ENCODE results near the gene ZFAND4. TPM values are rescaled to one million over a fixed set of nuclear protein-coding genes. Genes with fewer than 3 reads are reported as not detected.

Gene ZFAND4
- total and polyA plus RNA-seq, 2 experiments from 2014 or later: 7.4 to 30.3 TPM

- Histone ChIP-seq H3K4me1 (ENCODE audit: insufficient read depth) (peaks cover 10% of the 10 kb centered on the region; the same call in 1 of the 2 replicates), H3F3A (replicated peaks; ENCODE audit: low read depth) (no peaks in the 10 kb centered on the region), H4K20me1 (replicated peaks; ENCODE audit: insufficient read depth) (no peaks in the 10 kb centered on the region), H3K27me3 (ENCODE audit: insufficient read depth) (no peaks in the 10 kb centered on the region), H3K36me3 (ENCODE audit: insufficient read depth) (no peaks in the 10 kb centered on the region), H3K27ac (ENCODE audit: low read depth) (no peak overlapping the region), H3K9me2 (ENCODE audit: insufficient read depth) (no peaks in the 10 kb centered on the region), H3K79me2 (replicated peaks; ENCODE audit: insufficient read depth) (peaks cover 33% of the 10 kb centered on the region), H3K4me2 (no peak overlapping the region), H3K4me3 (no peak overlapping the region), H2AFZ (no peak overlapping the region)
- Mint-ChIP-seq H3K9me3 (no peaks in the 10 kb centered on the region; the same call in 2 of the 3 replicates), H3K4me1 (peaks cover 10% of the 10 kb centered on the region), H3K36me3 (ENCODE audit: low read depth) (no peaks in the 10 kb centered on the region; the same call in 2 of the 3 replicates), H3K27ac (no peak overlapping the region; the same call in 1 of the 2 replicates), H3K4me3 (no peak overlapping the region), H3K27me3 (ENCODE audit: insufficient read depth, low read depth, poor library complexity) (peaks cover 2% of the 10 kb centered on the region)
- no peak for ATAC-seq
- TF ChIP-seq POLR2AphosphoS5 (IDR thresholded peaks at IDR 0.05; ENCODE audit: low read depth) (no peak), ZNF462 (CRISPR knock-in tag; IDR thresholded peaks at IDR 0.05) (no peak), EZH2 (IDR thresholded peaks at IDR 0.05; ENCODE audit: low read depth, unreplicated experiment) (no peak), CTCF (conservative IDR thresholded peaks at IDR 0.05; ENCODE audit: low read depth in 2 of 2) (no peak), CREB1 (CRISPR knock-in tag; IDR thresholded peaks at IDR 0.05; ENCODE audit: low read depth) (no peak), ETS1 (IDR thresholded peaks at IDR 0.05) (no peak), JUNB (IDR thresholded peaks at IDR 0.05; ENCODE audit: unreplicated experiment) (no peak), NANOG (IDR thresholded peaks at IDR 0.05; ENCODE audit: borderline replicate concordance) (no peak), STAT1 (IDR thresholded peaks at IDR 0.05; ENCODE audit: unreplicated experiment) (no peak), ZNF114 (CRISPR knock-in tag; IDR thresholded peaks at IDR 0.05) (no peak), EZH2phosphoT487 (IDR thresholded peaks at IDR 0.05; ENCODE audit: unreplicated experiment) (no peak), REST (IDR thresholded peaks at IDR 0.05; ENCODE audit: unreplicated experiment) (no peak)
- DNase-seq (ENCODE audit: low spot score): no peak
Observed at GRCh38 chr10:45581582-45582385, 90.8 kb downstream of the ZFAND4 start.
